ENCODE results near the gene MMP7. TPM values are rescaled to one million over a fixed set of nuclear protein-coding genes. Genes with fewer than 3 reads are reported as not detected.
"Not testable (repeated sequence)": the region's sequence is repeated elsewhere in the genome, so short reads cannot be mapped to it uniquely, and the experiment has no call there.

Gene MMP7
- total RNA-seq, 1 donor from 2014 or later: not detected

DNA sequence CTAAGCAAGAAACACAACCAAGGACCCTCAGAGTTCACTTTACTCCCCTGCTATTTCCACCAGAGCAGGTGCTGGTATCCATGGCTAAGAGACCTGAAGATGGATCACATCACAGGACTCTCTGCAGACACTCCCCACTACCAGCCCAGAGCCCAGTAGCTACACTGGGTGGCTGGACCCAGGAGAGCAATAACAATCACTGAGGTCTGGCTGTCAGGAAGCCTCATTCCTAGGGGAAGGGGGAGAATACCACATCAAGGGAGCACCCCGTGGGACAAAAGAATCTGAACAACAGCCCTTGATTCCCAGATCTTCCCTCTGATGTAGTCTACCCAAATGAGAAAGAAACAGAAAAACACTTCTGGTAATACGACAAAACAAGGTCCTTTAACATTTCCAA, 9.0 kb upstream of the MMP7 start:
- DNase-seq (ENCODE audit: low read depth, low spot score): no peak

DNA sequence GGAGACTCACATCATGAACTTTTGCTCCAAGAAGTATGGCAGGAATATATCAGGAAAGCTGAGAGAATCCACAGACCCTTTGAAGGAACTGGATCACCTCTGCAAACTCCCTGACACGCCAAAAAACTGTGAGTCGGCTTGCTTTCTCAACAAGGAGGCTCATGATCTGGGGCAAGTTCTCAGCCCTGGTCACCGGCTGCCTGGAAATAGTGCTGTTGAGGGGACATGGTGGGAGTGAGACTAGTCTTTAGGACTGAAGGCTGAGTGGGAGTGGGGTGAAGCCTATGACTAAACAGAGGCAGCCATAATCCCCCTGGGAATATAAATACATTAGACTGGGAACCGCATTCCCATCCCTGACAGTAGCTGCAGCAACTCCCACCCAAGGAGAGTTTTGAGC, 8.4 kb upstream of the MMP7 start:
- no peak for DNase-seq (ENCODE audit: low read depth, low spot score)

DNA sequence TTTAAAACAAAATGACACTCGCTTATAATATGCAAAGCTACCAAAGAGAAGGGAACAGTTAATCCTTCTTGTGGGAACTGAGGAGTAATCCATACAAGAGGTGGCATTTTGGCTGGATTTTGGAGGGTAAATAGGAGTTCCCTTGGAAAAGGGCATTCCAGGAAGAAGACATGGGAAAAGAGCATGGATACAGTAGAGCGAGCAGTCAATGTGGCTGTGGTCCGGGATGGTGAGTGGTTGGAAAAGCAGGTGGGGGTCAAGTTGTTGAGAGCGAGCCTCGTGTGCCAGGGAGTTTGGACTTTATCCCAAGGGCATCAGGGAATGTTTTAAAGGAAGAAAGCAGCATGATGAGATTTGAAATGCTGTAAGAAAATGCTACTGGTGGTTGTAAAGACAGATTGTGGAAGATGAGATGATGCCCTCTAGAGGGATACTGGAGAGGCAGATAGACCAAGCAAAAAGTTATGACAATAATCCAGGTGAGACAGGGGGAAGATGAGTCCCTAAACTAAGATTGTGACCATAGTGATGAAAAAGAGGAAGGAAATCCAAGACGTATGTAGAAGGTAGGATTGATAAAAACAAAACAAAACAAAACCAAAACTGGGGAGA, 3.8 kb upstream of the MMP7 start:
- no peak for DNase-seq (ENCODE audit: low read depth, low spot score)

DNA sequence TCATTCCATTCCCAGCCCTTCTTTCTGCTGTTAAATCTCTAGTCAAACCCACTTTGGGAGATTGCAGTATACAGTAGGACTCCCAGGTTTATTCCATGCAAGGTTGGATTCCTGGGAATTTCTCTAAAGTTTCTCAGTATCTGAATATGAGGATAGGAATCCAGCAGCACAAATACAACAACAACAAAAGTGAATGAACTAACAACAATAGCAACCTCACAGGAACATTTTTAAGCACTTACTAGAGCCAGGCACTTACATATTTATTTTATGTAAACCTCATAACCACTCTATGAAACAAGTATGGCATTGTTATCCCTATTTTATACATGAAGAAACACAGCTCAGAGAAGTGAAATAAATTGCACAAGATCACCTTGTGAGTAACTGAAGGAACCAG, 1.9 kb downstream of the MMP7 start:
- no peak for DNase-seq (ENCODE audit: low read depth, low spot score)

DNA sequence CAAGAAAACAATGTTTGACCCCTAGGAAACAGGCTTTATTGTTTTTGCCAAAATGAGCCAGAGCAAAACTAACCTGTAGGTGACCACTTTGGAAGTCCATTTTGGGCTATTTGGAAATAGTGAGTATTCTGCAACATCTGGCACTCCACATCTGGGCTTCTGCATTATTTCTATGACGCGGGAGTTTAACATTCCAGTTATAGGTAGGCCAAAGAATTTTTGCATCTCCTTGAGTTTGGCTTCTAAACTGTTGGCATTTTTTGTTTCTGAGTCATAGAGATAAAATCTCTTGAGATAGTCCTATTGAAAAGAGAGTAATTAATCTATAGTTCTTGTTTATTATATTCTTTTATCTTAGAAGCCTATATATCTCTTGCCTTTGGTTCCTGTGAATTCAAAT, 2.9 kb downstream of the MMP7 start:
- no peak for DNase-seq (ENCODE audit: low read depth, low spot score)

DNA sequence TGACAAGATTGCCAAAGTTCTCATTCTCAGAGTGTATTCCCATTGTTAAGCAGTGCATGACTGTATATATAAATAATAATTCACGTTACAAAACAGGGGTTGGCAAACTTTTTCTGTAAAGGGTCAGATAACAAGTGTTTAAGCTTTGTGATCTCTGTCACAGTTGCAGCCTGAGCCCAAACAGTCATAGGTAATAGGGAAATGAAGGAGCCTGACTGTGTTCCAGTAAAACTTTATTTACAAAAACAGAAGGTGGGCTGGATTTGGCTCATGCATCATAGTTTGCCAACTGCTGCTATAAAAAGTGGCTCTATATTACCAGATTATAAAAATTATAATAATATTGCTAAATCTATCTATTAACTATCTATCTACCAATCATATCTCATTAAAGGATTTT, 3.5 kb downstream of the MMP7 start:
- DNase-seq (ENCODE audit: low read depth, low spot score): no peak

DNA sequence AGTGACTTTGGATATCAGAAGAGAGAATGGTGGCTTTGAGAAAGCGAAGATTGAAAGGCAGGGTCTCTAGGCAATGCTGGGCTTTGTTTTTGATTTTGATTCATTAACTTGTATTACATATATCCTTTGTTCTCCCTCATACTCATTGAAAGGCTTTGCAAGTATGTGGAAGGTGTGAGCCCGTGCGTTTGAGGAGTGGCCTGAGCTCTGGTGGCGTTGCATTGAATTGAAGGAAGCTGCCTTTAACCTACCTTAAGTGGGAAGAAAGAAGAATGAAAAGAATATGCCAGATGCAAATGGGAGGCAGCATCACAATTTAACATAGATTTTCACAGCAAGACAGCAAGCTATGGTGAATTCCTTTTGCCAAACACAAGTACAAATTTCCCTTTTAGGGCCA, 6.7 kb downstream of the MMP7 start:
- no peak for DNase-seq (ENCODE audit: low read depth, low spot score)

DNA sequence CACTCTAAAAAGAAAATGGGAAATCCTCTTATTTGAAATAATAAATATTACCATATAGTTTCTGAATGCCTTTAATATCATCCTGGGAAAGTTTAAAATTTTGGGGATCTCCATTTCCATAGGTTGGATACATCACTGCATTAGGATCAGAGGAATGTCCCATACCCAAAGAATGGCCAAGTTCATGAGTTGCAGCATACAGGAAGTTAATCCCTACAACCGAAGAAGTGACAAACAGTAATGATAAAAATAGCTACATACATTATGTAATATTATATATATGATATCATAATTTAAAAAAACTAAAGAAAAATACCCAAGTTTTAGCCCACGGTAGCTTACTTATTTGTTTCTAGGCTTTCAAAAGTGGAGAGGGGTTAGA, 7.4 kb downstream of the MMP7 start:
- DNase-seq (ENCODE audit: low read depth, low spot score): no peak

DNA sequence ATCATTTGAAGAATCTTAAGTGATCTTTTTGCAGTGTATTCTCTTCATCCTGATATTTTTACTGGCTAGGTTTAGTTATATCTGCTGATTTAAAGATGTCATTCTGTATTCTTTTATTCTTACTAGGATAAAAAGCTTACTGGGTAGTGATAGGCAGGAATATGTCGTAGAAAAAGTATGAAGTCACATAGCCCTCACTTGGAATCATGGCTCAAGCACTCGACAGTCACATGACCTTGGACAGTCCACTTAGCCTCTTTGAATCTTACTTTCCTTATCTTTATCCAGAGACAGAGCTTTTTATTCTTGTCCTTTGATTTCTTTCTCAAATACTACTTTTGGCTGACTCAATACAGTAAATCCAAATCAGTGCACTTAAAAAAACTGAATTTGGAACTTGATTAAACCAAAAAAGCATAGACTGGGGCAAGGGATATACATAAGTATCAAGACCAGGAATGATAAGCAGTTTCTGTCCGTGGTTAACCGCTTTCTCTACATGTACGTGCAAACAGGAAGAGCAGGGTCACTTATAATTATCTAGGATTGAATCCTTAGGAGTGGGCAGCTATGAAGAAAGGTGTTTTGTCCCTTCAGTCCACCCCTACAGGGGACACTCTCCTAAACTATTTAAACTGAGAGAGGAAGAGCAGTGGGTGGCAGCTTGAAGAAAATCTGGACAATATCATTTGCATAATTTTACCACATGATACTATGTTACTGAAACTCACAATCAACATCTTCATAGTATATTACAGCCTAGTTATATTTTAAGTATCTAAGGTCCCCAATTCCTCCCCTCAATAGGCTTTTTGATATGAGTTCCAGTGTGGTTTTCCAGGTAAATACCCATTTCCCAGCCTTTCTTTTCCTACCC, 8.0 kb downstream of the MMP7 start:
- DNase-seq (ENCODE audit: low read depth, low spot score): no peak

DNA sequence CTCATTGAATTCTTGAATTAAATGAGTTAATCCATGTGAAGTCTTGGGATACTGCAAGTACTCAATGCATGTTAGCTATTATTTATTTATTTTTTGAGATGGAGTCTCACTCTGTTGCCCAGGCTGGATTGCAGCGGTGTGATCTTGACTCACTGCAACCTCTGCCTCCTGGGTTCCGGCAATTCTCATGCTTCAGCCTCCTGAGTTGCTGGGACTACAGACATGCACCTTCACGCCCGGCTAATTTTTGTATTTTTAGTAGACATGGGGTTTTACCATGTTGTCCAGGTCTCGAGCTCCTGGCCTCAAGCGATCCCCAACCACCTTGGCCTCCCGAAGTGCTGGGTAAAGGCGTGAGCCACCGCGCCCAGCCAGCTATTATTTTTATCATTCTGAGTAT, 9.4 kb downstream of the MMP7 start:
- no peak for DNase-seq (ENCODE audit: low read depth, low spot score)

DNA sequence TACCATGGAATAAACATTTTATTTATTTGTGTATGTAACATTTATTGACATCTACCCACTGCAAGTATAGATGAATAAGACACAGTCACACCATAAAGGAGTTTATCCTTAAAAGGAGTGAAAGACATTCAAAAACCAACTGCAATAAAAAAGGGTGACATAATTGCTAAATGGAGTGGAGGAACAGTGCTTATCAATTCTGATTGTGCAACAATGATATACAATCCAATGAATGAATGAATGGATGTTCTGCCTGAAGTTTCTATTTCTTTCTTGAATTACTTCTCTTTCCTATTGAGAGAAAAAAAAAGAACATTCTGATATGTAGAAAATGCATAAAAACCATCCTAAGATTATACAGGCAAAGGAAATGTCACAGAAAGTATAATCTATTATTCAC, 10.0 kb downstream of the MMP7 start:
- DNase-seq (ENCODE audit: low read depth, low spot score): no peak

DNA sequence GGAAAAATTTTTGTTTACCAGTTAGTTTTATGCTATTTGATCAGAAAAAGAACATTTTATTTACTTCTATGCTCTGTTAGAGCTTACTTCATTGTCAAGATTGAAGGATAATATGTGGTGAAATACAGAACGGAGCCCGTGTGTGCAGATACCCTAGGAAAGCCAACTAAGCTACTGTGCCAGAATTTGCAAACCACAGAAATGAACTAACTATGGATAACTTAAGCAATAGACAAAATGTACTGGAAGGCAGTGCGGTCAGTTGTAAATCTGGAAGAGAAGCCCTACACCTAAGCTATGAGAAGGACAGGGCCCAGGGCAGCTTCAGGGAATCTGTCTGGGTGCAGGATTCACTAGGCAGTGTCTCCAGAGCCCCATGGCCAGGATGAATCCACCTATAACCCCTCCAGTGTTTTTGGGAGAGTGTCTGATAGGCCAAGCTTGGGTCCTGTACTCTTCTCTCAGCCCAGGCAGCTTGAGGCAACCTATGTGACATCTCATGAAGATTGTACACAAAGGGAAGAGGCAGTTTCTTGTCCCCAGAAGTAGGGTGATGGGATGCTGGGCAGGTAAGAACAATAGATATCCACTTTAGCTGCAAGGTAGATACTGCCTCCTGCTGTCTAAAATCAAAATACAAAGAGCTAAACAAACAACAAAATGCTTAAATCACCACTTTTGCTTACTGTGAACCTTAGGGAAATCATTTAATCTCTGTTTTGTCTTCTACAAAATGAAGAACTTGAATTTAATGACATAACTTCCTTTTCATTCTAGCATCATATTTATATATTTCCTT, 12.1 kb downstream of the MMP7 start:
- no peak for DNase-seq (ENCODE audit: low read depth, low spot score)

DNA sequence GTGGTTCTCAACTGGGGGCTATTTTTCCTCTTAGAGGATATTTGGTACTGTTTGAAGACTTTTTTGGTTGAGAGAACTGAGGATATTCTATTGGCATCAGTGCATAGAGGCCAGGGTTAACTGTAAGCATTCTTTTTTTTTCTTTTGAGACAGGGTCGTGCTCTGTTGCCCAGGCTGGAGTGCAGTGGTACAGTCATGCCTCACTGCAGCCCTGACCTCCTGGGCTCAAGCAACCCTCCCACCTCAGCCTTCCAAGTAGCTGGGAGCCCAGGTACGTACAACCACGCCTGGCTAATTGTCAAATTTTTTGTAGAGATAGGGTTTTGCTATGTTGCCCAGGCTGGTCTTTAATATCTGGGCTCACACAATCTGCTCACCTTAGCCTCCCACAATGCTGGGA, 12.9 kb downstream of the MMP7 start:
- DNase-seq (ENCODE audit: low read depth, low spot score): no peak

DNA sequence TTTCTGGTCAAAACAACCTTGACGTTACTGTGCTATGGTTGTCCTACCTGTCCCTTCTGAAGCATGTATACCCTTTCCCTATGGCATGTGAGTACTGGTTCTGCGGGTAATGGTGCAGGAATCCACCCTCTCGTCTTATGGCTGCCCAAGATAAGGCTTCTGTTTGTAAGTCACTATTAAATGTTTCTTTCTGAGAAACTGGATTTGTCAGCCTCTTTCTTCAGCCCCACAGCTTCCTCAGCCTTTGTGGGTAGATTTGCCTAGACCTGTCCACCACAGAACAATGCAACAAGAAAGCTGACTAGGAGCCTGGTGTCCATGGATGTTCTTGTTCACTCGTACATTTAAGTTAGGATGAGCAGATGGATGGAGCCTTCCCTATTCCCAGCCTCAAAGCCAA, 14.4 kb downstream of the MMP7 start:
- no peak for DNase-seq (ENCODE audit: low read depth, low spot score)

DNA sequence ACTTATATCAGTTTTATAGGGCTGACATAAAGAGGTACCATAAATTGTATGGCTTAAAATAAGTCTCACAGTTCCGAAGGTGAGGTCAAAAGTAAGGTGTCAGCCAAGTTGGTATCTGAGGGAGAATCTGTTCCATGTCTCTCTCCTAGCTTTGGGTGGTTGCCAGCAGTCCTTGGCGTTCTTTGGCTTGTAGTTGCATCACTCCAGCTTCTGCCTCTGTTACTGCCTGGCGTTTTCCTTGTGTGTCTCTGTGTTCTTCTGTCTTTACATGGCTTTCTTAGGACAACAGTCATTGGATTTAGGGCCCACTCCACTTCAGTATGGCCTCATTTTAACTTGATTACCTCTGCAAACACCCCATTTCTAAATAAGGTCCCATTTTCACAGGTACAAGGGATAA, 16.7 kb downstream of the MMP7 start:
- no peak for DNase-seq (ENCODE audit: low read depth, low spot score)

DNA sequence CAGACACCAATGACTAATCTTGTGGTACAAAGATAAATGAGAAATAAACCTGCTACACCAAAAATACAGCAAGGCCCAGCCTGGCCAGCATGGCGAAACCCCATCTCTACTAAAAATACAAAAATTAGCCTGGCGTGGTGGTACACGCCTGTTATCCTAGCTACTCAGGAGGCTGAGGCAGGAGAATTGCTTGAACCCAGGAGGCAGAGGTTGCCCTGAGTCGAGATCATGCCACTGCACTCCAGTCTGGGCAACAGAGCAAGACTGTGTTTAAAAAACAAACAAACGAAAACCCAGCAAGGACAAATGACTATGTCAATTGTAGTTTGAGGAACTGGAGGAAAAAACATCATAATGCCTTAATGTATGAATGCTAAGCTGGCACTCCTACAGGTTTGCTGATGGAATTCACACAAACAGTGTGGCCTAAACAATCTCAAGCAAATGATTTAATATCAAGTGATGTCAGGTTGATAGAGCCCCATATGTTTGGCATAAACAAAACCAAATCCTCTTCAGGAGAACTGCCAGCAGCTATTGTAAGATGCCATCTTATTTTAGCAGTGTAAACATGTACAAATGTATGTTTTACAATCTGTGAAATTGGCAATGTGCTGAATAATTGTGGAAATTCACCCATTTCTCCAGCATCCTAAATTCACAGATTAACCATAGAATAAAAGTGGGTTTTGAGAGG, 20.0 kb downstream of the MMP7 start:
- DNase-seq (ENCODE audit: low read depth, low spot score): no peak

DNA sequence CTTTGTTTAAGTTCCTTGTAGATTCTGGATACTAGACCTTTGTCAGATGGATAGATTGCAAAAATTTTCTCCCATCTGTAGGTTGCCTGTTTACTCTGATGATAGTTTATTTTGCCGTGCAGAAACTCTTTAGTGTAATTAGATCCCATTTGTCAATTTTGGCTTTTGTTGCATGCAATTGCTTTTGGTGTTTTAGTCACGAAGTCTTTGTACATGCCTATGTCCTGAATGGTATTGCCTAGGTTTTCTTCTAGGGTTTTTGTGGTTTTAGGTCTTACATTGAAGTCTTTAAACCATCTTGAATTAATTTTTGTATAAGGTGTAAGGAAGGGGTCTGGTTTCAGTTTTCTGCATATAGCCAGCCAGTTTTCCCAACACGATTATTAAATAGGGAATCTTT, 27.7 kb downstream of the MMP7 start:
- DNase-seq (ENCODE audit: low read depth, low spot score): not testable (repeated sequence)

DNA sequence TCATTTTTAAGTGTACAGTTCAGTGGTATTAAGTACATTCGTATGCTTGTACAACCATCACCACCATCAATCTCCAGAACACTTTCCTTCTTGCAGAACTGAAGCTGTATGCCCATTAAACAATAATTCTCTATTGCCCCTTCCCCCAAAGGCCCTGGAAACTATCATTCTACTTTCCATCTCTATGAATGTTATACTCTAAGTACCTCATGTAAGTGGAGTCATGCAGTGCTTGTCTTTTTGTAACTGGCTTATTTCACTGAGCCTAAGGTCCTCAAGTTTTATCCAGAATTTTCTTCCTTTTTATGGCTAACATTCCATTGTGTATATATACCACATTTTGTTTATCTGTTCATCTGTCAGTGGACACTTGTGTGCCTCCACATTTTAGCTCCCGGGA, 29.7 kb downstream of the MMP7 start:
- DNase-seq (ENCODE audit: low read depth, low spot score): no peak

DNA sequence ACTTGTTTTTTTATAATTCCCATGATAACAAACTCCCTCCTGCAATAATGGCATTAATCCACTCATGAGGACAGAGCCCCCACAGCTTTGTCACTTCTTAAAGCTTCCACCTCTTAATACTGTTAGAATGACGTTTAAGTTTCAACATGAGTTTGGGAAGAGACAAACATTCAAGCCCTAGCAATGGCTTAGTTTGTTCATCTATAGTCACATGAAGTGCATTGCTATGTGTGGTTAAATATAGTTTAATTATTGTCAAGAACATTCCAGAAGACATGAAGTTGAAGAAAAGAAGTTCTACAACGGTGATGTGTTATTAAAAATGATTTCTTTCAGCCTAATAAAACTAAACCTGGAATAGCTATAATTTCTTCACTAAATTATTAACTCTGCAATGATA, 30.6 kb downstream of the MMP7 start:
- no peak for DNase-seq (ENCODE audit: low read depth, low spot score)

DNA sequence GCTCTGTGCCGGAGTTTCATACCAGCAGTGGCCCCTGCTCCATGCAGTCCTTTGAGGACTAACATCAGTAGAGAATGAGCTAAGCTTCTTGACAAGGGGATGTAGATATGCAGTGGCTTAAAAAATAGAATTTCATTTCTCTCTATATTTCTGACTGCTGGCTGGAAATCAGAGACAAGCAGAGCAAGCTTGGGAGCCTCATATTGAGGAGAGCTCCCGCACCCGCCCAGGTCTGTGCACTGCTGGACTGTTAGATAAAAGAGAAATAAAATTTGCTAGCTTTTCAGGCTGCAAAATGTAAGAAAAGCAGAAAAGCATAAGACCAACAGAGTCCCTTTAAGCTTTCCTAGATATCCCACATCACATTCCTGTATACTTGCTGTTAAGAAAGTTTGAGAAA, 31.4 kb downstream of the MMP7 start:
- DNase-seq (ENCODE audit: low read depth, low spot score): no peak

DNA sequence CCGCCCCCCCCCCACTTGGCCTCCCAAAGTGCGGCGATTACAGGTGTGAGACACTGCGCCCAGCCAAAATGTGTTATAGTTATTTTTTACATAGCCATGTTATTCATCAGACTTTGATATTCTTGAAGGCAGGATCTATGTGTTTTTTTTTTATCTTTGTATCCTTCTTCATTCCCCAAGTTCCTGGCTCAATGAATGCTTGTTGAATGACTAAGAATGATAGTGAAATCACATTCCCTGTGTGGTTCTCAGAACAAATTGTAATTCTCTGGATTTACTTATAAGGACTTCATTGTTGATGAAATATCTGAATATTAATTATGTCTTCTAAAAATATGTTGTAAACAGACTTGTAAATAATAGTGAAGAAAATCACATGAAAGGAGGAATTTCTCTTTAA, 33.5 kb downstream of the MMP7 start:
- no peak for DNase-seq (ENCODE audit: low read depth, low spot score)
